Stimulated activated naive CD4-positive, alpha-beta T cell (primary cell): Measurements from ENCODE around the gene CASTOR2.
"Not testable (repeated sequence)": the region's sequence is repeated elsewhere in the genome, so short reads cannot be mapped to it uniquely, and the experiment has no call there.

Source experiments
- DNase-seq, 6 experiments: peaks; one replicate each; lab custom pipeline; 2025; lab: John Stamatoyannopoulos, UW

The CASTOR2 gene

DNA sequence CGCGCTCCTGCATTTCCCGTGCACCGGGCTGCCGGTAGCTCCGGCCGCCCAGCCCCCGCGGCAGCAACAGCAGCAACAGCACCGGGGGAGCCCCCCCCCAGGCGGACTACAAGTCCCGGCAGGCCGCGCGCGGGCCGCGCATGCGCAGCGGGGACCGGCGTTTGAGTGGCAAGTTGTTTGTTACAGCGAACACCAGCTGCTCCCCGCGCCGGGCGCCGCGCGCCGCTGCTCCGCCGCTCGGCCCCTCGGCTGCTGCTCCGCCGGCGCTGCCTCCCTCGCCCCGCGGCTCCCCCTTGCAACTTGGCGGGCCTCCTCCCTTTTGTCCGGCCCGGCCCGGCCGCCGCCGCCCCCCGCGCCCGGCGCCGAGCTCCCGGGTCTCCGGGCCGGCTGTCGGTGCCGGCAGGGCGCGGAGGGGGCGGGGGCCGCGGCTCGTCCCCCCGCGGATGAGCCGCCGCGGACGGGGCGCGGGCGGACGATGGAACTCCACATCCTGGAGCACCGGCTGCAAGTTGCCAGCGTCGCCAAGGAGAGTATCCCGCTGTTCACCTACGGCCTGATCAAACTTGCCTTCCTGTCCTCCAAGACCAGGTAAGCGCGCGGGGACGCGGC, at the start of gene CASTOR2:
CASTOR2 (plus strand) TSS at position 195 of the 609 bp plus-strand sequence; CDS start at position 476, 281 bp downstream.
- DNase-seq, result peak; percentile 69 to 86 (median 76)

DNA sequence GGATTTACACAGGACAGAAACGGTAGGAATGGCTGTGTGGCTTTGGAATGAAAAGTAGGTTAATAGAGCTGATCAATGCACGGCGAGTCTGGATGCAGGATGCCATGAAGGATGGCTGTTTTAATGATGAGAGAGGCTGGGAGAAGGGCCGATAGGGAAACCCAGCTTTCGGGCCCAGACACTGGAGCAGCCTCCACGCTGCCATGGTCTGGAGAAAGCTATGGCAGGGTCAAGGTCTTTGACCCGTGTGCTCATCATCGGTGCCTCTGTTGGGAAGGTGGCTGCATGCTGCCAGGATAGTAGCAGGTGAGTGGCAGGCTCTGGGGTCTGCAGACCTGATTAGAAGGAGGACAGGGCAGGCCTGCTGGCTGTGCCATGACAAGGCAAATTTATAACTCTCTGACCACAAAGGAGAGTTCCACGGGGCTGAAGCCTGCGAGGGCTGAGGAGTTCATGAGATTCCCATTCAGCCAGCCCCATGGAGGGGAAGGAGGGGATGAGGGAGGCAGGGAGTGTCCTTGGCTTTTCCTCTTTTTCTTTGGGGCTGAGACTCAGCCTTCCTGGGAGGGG, 42.1 kb upstream of the CASTOR2 start:
- DNase-seq, result not testable (repeated sequence)

DNA sequence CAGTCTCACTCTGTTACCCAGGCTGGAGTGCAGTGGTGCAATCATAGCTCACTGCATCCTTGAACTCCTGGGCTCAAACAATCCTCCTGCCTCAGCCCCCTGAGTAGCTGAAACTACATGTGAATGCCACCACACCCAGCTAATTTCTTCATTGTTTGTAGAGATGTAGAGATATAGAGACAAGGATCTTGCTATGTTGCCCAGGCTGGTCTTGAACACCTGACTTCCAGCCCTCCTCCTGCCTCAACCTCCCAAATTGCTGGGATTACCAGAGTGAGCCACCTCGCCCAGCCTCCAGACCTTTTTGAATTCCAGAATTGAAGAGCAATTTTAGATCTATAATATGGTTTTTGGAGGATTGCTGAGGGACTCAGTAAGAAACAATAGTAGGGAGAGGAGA, 40.9 kb upstream of the CASTOR2 start:
- not testable (repeated sequence) for DNase-seq

DNA sequence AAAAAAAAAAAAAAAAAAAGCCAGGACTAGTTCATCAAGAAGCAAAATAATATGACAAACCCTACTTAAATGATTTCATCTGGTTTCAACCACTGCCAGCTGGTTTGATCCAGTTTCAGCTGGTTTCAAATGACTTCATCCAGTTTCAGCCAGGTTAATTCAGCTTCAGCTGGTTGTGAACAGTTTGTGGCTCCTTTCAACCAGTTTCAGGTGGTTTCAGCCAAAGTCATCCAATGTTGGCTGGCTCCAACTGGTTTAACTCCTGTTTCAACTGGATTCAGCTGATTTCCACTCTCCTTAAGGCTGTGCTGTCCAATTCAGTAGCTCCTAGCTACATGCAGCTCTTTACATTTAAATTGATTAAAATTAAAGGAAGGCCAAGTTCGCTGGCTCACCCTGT, 37.5 kb upstream of the CASTOR2 start:
- not testable (repeated sequence) for DNase-seq

DNA sequence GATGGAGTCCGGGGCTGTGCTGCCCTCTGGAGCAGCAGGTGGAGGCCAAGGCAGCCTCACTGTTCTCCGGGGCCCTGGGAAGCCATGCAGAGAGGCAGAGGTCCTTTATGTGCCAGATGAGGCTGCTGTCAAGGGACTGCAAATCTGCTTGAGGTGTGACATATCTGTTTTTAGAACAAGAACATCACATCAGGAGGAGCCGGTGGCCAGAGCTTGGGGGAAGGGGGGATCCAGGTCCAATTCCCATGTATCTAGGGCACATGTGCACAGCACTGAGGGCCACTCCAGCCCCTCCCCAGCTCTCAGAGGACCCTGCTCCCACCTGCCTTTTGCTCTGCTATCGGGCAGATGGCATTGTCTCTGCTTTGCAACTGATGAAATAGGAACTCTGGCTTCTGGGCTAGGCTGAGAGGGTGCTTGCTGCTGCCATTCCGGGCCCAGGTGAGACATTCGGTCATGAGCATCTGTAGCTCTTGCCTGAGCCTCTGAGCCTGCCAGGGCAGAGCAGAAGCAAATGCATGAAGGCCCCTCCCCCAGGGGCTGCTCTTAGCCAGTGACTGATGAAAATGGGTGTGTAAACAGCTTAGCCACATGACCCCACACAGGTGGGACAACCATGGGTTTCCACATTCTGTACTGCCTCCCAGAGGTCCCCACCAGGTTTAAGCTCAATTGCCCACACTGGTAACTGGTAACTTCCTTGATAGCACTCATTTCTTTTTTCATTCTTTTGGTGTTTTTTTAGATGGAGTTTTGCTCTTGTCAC, 32.8 kb upstream of the CASTOR2 start:
- not testable (repeated sequence) for DNase-seq

DNA sequence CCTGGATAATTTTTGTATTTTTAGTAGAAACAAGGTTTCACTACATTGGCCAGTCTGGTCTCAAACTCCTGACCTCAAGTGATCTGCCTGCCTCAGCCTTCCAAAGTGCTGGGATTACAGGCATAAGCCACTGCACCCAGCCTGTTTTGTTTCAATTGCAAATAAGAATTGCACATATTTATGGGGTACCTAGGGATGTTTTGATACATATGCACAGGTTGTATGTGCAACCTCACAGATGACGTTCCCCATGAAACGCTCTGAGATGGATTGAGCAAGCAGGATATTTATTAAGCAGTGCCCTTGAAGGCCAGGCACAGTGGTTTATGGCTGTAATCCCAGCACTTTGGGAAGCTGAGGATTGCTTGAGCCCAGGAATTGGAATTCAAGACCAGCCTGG, 25.1 kb upstream of the CASTOR2 start:
- DNase-seq, result not testable (repeated sequence)

DNA sequence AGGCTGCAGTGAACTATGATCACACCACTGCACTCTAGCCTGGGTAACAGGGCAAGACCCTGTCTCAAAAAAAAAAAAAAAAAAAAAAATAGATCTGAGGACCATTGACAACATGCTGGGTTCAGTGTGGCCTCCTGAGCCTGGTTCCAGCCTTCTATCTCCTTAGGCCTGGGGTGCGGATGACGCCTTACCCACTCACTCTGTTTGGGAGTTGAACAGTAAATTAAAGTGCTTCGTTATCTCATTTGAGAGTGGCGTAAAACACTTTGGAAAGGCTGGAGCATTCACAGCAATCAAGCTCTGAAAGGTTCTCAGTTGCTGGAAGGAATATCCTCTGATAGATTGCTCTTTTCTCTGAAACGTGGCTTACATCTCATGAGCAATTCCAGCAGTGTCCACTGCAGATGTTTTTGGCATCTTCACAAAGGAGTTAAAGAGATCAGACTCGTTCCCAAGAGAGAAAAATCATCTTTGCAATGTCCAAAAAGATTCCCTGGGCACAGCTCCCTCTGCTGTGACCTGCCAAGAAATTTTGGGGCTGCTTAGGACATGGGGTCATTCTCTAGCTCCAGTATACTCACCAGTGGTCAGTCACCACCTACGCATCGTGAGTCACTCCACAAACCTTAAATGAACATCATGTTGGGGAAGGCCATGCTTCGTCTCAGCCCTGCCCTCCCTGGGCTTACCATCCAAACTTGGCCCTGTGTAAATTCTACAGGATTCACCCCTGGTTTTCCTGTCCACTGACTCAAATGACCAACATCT, 23.0 kb upstream of the CASTOR2 start:
- DNase-seq, result not testable (repeated sequence)

DNA sequence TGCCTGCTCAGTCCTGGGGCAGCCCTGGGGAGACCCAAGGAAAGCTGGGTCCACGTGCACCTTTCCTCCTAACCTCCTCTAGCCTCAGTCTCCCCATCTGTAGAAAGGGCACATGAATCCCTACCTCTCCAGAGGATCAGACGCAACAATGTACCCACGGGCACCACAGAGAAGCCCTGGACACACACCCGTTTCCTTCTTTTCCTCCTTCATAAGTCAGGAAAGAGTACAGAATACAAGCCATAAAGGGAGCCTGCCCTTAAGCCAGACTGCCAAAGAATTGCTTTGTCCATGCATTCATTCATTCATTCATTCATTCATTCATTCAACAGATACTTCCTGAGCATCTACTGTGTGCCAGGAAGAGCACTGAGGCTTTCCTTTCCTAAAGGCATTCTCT, 20.6 kb upstream of the CASTOR2 start:
- not testable (repeated sequence) for DNase-seq

DNA sequence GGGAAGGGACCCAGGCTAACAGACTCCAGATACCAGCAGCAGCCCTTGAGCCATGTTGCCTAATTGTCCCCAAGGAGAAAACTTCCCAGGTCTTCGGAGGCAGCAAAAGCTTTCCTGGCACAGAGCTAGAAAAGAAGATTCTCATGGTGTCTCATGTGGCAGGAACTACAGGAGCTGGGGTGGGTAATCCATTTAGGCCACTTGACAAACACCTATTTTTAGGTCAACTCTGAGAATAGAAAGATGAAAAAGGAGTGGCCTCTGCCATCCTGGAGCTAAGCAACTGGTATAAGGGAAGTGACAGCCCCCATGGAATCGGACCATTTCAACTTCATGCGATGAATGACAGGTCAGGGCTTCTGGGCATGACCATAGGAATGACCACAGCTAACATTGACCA, 16.8 kb upstream of the CASTOR2 start:
- DNase-seq, result not testable (repeated sequence)

DNA sequence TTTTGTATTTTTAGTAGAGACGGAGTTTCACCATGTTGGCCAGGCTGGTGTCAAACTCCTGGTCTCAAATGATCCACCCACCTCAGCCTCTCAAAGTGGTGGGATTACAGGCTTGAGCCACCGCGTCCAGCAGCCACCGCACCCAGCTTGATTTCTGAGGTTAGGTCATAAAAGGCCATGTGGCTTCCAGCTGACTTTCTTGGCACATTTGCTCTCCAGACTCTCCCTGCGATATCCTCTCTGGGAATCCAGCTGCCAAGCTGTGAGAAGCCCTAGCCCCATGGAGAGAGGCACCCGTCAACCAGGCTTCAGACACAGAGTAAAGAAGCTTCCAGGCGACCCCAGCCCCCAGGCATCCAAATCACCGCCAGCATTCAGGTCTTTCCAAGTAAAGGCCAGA, 10.7 kb upstream of the CASTOR2 start:
- not testable (repeated sequence) for DNase-seq

DNA sequence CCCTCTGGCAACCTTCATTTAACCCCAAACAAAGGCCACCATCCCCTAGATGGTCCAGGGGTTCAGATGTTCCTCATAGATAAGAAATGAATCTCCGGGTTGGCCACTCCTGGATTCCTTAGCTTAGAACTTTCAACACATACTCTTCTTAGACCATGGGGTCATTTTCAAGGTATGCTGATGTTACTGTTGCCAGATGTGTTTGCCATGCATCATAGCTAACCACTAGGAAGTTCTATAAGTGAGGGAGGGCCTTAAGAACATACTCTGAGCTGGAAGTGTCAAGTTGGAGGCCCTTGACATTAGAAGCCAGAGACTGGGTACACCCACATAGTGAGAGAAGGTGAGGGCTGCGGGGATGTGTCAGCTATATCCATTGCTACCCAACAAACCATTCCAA, 6.2 kb upstream of the CASTOR2 start:
- DNase-seq, result not testable (repeated sequence)

DNA sequence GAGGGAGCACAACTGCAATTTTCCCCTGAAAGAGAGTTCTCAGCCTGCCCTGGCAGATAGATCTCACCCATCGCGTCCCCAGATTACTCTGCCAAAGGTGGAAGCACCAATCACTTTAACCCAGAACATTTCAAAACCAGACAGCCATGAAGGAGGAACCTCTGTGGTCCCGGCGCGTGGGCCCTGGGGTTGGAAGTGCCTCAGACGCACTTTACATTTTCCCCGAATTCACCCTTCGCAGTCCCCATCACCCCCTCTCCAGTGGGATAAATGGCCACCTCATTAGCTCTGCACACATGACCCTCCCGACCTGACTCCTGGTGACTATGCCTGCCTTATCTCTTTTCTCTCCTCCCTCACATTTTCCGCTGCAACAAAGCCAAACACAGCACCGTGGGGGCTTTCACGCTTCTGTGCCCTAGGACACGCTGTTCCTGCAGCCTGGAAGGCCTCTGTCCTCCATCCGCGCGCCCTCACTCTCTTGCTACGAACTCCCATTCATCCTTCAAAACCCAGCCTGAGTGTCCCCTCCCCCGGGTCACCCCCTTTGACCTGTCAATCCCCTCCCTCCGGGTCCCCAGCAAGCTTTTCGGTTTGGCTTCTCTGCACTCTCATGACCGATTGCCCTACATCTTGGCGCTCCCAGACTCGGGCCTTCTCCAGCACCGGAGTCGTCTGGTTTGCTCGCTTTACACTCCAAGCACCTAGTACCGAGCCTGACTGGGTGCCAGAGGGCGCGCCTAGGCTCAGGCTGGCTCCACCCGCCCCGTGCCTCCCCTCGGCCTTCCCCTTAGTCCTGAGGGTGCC, 598 bp upstream of the CASTOR2 start:
- not testable (repeated sequence) for DNase-seq

DNA sequence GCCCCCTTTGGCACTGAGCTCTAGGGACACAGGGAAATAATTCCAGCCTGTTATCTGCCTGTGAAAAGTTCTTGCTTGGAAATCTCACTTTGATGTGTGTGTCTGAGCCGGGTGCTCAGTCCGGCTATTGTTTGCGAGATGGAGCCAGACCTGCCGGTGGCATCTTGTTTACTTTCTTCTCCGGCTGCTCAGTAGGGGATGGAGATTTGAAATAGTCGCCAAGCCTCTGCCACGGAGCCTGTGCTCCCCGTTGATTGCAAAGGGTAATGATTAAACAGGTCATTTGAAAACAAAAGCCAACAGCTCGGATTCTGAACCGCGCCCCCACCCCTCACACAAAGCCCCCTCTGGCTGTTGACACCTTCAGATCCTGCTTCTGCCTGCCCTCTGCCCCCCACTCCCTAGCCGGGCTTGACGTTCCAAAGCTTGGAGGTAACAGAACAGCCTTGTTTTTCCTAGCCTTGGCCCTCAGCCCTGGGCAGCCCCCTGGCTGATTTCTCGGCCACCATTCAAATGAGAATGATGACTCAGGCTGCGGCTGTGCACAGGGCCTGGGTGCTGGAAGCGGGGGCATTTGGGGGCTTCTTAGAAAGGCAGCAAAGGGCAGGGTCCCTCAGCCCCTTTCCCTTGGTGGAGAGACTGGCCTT, 1.8 kb downstream of the CASTOR2 start:
- DNase-seq, result not testable (repeated sequence)

DNA sequence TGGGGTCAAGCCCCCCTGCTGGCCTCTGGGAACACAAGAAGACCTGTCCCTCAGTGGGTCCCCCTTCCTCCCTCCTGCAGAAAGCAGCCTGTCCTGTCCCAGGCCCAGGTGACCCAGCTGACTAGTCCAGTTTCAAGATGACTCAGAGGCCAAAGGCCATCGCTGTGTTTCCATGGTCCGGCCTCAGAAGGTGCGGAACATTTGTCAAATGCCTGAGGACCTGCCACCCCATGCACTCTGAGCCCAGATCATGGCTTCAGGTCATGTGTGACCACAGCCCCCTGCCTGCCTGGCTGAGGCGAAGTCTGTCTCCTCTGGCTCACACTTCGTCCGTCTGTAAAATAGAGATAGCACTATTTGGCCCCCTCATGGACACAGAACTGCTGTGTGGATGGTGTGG, 2.4 kb downstream of the CASTOR2 start:
- DNase-seq, result not testable (repeated sequence)

DNA sequence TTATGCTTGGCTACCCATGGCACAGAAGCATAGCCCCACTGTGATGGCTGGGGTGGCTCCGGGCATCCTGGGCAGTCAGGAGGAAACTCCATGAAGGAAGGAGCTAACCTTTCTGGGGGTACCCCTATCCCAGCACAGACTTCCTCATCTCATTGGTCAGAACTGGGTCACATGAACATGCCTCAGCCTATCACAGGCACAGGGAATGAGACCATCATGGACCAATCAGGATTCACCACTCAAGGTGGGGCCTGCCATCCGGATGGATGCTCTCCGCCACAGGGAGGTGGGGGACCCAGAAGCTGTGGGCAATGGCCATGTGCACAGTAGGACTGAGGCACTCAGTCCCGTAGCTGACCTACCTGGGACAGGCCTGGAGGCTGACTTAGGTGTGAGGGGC, 6.9 kb downstream of the CASTOR2 start:
- not testable (repeated sequence) for DNase-seq

DNA sequence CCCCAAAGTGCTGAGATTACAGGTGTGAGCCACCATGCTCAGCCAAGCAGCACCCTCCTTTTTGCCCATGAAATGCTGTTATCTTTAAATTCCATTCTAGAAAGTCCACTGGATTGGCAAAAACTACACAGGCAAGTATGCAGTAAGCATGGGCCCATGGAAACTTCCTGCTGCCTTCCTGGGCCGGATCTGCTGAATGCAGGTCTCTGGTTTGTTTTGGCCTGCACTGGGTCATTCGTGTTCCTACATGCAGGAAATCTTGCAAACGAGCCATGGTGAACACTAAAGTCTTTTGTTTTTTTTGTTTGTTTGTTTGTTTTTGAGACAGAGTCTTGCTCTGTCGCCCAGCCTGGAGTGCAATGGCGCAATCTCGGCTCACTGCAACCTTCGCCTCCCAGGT, 7.9 kb downstream of the CASTOR2 start:
- not testable (repeated sequence) for DNase-seq

DNA sequence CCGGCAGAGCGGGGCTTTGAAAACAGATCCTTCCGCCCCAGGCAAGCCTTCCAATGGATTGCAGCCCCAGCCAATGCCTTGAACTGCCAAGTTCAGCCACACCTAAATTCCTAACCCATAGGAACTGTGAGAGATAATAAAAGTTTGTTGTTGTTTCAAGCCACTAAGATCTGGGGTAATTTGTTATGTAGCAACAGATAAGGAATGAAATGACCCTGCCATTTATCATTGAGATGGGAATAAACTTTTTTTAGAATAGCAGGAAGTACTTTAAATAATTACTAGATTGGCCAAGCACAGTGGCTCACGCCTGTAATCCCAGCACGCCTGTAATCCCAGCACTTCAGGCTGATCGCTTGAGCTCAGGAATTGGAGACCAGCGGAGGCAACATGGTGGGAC, 11.5 kb downstream of the CASTOR2 start:
- not testable (repeated sequence) for DNase-seq

DNA sequence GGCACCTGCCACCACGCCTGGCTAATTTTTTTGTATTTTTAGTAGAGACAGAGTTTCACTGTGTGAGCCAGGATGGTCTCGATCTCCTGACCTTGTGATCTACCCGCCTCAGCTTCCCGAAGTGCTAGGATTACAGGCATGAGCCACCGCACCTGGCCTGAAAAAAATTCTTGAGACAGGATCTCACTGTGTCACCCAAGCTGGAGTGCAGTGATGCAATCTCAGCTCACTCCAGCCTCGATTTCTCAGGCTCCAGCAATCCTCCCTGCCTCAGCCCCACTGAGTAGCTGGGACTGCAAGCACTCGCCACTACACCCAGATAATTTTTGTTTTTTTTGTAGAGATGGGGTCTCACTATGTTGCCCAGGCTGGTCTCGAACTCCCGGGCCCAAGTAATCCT, 13.0 kb downstream of the CASTOR2 start:
- DNase-seq, result not testable (repeated sequence)

DNA sequence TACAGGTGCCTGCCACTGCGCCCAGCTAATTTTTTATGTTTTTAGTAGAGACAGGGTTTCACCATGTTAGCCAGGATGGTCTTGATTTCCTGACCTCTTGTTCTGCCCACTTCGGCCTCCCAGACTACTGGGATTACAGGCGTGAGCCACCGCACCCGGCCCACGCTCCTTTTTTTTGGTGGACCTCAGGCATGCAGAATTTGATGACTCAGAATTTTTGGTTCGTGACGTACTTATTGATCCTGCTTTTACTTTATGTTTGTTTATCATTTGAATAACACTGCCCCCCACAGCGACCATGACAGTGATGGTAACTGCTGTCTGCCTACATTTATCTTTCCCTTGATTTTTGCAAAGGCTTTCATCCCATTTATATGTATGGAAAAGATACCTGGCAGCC, 23.9 kb downstream of the CASTOR2 start:
- not testable (repeated sequence) for DNase-seq

DNA sequence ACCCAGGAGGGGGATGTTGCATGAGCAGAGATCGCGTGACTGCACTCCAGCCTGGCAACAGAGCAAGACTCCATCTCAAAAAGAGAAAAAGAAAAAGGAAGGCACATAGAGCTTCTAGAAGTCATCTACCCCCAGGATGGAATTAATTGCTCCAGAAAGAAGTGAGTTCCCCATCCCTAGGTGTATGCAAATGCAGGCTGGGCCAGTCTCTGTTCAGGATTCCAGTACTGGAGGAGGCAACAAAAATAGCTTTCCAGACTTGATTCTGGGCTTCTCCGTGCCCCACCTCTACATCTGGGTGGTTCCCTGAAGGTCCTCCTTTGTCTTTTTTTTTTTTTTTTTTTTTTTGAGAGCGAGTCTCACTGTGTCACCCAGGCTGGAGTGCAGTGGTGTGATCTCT, 28.6 kb downstream of the CASTOR2 start:
- DNase-seq, result no peak
